Transverse colon (tissue), 4 donors: Measurements from ENCODE around the gene PIGS.

Experiments used
- EP300 ChIP-seq: sonication (generic); formaldehyde crosslinking; IDR thresholded peaks from one replicate; pipeline ENCODE4 v1.6.1; 2017; ENCODE audit warnings: antibody characterized with exemption, low read depth
- POLR2A ChIP-seq: fragments of 450-650 bp; IDR thresholded peaks from one replicate; pipeline ENCODE4 v1.6.1; 2016; ENCODE audit warnings: antibody characterized with exemption, mild to moderate bottlenecking, moderate library complexity
- POLR2AphosphoS5 ChIP-seq, 3 donors: sonication (generic); formaldehyde crosslinking; IDR thresholded peaks; one replicate each; pipeline ENCODE4 v1.6.1; 2016; ENCODE audit warnings: antibody characterized with exemption in 3 of 3
- TF ChIP-seq, protein P1 (sequence below), 5 experiments: fragments of 200-600 bp in 3 of 5; fragments of 450-650 bp in 2 of 5; sonication (generic) in 3 of 5; IDR thresholded peaks; 1 replicate in 2 of 5; 2 replicates in 3 of 5; pipeline ENCODE4 v1.5.1; 2016 to 2017; ENCODE audit warnings: antibody characterized with exemption in 5 of 5, inconsistent platforms in 3 of 5, mild to moderate bottlenecking in 2 of 5, moderate library complexity in 1 of 5

GRCh38 chr17:28519236-28519635 lies 52.1 kb downstream of the PIGS start:
- no peak for TF ChIP-seq POLR2A
- TF ChIP-seq, protein P1, sequence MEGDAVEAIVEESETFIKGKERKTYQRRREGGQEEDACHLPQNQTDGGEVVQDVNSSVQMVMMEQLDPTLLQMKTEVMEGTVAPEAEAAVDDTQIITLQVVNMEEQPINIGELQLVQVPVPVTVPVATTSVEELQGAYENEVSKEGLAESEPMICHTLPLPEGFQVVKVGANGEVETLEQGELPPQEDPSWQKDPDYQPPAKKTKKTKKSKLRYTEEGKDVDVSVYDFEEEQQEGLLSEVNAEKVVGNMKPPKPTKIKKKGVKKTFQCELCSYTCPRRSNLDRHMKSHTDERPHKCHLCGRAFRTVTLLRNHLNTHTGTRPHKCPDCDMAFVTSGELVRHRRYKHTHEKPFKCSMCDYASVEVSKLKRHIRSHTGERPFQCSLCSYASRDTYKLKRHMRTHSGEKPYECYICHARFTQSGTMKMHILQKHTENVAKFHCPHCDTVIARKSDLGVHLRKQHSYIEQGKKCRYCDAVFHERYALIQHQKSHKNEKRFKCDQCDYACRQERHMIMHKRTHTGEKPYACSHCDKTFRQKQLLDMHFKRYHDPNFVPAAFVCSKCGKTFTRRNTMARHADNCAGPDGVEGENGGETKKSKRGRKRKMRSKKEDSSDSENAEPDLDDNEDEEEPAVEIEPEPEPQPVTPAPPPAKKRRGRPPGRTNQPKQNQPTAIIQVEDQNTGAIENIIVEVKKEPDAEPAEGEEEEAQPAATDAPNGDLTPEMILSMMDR (IDR thresholded peaks at IDR 0.05) = no peak
- TF ChIP-seq EP300 = no peak
- TF ChIP-seq POLR2AphosphoS5 (IDR thresholded peaks at IDR 0.05) = no peak
